CD4-positive, alpha-beta T cell treated with Interleukin-12 subunit alpha and Interleukin-12 subunit beta, for 1 hour (primary cell): ENCODE measurements around the gene PARP3.
"Not testable (repeated sequence)": the region's sequence is repeated elsewhere in the genome, so short reads cannot be mapped to it uniquely, and the experiment has no call there.

Experiments
- DNase-seq: peaks from one replicate; pipeline ENCODE4 v3.0.0-alpha.2; 2020

PARP3 gene

GRCh38 chr3:51988286-51989146 is 46.4 kb downstream of the PARP3 start:
- DNase-seq: no peak

DNA sequence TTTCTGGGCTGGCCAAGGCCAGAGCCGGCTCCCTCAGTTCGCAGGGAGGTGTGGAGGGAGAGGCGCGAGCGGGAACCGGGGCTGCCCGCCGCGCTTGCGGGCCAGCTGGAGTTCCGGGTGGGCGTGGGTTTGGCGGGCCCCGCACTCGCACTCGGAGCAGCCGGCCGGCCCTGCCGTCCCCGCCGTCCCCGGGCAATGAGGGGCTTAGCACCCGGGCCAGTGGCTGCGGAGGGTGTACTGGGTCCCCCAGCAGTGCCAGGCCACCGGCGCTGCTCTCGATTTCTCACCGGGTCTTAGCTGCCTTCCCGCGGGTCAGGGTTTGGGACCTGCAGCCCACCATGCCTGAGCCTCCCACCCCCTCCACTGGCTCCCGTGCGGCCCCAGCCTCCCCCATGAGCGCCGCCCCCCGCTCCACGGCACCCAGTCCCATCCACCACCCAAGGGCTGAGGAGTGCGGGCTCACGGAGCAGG is 48.4 kb downstream of the PARP3 start:
- DNase-seq: not testable (repeated sequence)

DNA sequence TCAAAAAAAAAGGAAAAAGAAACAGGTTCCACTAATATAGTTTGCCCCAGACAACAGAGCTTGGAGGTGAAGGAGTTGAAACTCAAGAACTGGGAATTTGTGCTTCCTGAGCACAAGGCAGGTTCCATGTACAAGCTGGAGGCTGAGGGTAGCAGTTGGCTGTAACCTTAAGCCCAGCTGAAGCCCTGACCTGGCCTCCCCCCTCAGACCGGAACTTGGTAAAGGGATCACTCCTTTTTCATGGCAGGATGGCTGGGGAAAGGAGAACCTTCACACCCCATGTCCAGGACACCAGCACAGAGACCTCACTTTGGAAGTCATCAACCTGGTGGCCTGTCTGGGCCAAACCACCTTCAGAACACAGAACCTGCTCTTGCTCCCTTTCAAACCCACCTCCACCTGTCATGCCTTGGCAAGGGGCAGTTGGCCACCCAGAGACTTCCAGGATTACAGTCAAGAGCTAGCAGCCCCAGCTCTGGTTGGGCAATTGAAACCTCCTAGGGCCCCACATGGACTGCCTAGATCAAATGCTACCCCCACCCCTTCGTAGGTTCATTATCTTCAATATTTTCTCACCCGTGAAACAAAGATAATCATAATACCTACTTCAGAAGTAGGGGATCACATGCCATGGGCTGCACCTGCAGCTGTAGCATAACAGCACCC is 50.0 kb downstream of the PARP3 start:
- DNase-seq: no peak

DNA sequence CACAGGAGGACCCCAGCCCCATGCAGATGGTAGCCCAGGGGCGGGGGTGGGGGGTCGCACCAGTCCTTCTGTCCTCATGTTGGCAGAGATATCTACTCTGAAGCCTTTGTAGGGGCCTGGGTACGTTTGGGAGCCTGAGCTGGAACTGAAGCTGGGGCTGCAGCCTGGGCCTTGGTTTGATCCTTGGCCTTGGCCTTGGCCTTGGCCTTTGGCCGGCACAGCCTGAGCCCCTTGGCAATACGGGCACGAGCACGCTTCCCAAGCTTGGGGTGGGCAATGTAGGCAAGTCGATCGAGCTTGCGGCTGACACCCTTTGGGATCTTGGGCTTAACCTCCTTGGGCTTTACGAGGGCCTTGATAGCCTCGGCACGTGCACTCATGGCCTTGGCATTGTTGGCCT is 51.5 kb downstream of the PARP3 start:
- not testable (repeated sequence) for DNase-seq

GRCh38 chr3:51994530-51994929 is 52.4 kb downstream of the PARP3 start:
- DNase-seq: no peak

- DNase-seq: peak; percentile 95
Observed at GRCh38 chr3:51995346-51996163, 53.4 kb downstream of the PARP3 start, which contains the start of gene RPL29. RPL29 (minus strand) TSS chr3:51995895; CDS start chr3:51995461, 434 bp downstream.

GRCh38 chr3:51997172-51997571 is 55.0 kb downstream of the PARP3 start:
- DNase-seq: no peak

- DNase-seq: no peak
Observed at GRCh38 chr3:51997935-51998596, 55.9 kb downstream of the PARP3 start.
